Measurements from ENCODE around the gene BDKRB2. TPM values are rescaled to one million over a fixed set of nuclear protein-coding genes. Genes with fewer than 3 reads are reported as not detected.

BDKRB2 gene
- polyA plus RNA-seq, 2 donors: 8.2 to 15.1 TPM

- no peaks in the 10 kb centered on the region for H3K9me3 ChIP-seq (ENCODE audit: control insufficient read depth in 2 of 2, insufficient read depth in 1 of 2, low read depth in 1 of 2, low read length in 1 of 2)
- H3K27ac ChIP-seq (ENCODE audit: low read depth in 2 of 2, low read length in 1 of 2): no peak overlapping the region
- H3K36me3 ChIP-seq (ENCODE audit: control insufficient read depth in 2 of 2, insufficient read depth in 2 of 2, low read length in 1 of 2): no peaks in the 10 kb centered on the region
- H3K27me3 ChIP-seq (ENCODE audit: control insufficient read depth in 1 of 2, insufficient read depth in 2 of 2, low read length in 2 of 2): no peaks in the 10 kb centered on the region
- H3K4me3 ChIP-seq (ENCODE audit: low read depth in 1 of 2, low read length in 2 of 2): no peak overlapping the region
- 65 to 67% methylated on average over 7 of the region's 7 CpGs for WGBS, 2 donors
- peaks cover 0 to 20% of the 10 kb centered on the region in 2 donors for H3K4me1 ChIP-seq (ENCODE audit: control insufficient read depth in 2 of 2, insufficient read depth in 2 of 2, low read length in 1 of 2)
Observed at GRCh38 chr14:96221109-96221650, 16.5 kb downstream of the BDKRB2 start.

DNA sequence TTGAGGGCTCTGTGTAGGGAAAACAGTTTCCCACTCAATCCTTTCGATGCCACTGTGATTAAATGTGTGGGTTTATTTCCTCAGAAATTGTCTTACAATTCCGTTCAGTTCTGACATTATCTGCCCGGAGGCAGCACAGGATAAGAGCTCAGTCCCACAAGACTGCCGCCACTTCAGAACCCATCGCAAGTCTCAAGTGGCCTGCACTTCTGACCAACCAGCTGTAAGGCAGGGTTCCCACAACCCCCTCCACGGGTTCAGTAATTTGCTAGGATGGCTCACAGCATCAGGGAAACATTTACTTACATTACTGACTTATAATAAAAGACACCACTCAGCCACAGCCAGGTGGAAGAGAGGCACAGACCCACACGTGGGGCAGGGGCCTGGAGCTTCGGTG is 17.2 kb downstream of the BDKRB2 start:
- Histone ChIP-seq H3K4me3 (ENCODE audit: low read depth in 1 of 2, low read length in 2 of 2) (no peak overlapping the region), H3K4me1 (ENCODE audit: control insufficient read depth in 2 of 2, insufficient read depth in 2 of 2, low read length in 1 of 2) (peaks cover 0 to 20% of the 10 kb centered on the region in 2 donors), H3K27me3 (ENCODE audit: control insufficient read depth in 1 of 2, insufficient read depth in 2 of 2, low read length in 2 of 2) (no peaks in the 10 kb centered on the region), H3K9me3 (ENCODE audit: control insufficient read depth in 2 of 2, insufficient read depth in 1 of 2, low read depth in 1 of 2, low read length in 1 of 2) (no peaks in the 10 kb centered on the region), H3K36me3 (ENCODE audit: control insufficient read depth in 2 of 2, insufficient read depth in 2 of 2, low read length in 1 of 2) (no peaks in the 10 kb centered on the region), H3K27ac (ENCODE audit: low read depth in 2 of 2, low read length in 1 of 2) (no peak overlapping the region)
- 85 to 92% methylated on average over 8 of the region's 8 CpGs for WGBS, 2 donors

DNA sequence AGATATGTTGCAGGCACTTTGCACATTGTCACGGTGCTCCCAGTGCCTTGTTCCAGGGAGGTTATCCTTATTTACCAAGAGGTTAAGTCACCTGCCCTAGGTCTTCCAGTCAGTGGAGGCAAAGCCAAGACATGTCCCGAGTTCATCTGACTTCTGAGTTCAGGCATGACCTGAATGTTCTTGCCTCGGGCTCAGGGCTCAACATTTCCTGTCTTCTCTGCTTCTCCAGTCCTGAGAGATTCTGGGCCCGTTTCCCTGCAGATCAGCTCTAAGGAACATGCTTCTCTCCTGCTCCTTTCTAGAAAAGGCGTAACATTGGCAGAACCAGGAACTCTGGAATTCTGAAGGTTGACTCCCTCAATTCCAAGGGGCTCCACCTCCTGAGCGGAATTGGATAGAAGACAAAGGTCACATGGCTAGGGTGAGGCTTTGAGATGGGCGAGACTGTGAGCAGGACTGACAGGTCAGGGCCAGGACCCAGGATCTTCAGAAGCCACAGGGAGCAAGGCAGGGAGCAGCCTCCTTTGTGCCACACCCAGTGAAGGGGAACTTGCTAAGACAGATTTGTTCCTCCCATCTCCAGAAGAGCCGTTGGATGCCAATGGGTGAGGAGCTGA is 19.9 kb downstream of the BDKRB2 start:
- Histone ChIP-seq H3K36me3 (ENCODE audit: control insufficient read depth in 2 of 2, insufficient read depth in 2 of 2, low read length in 1 of 2) (peaks cover 0 to 2% of the 10 kb centered on the region in 2 donors), H3K4me3 (ENCODE audit: low read depth in 1 of 2, low read length in 2 of 2) (no peak overlapping the region), H3K27me3 (ENCODE audit: control insufficient read depth in 1 of 2, insufficient read depth in 2 of 2, low read length in 2 of 2) (no peaks in the 10 kb centered on the region), H3K27ac (ENCODE audit: low read depth in 2 of 2, low read length in 1 of 2) (peak overlapping the region; percentile 82 to 91), H3K4me1 (ENCODE audit: control insufficient read depth in 2 of 2, insufficient read depth in 2 of 2, low read length in 1 of 2) (peaks cover 0 to 20% of the 10 kb centered on the region in 2 donors), H3K9me3 (ENCODE audit: control insufficient read depth in 2 of 2, insufficient read depth in 1 of 2, low read depth in 1 of 2, low read length in 1 of 2) (no peaks in the 10 kb centered on the region)
- WGBS, 2 donors: 43 to 52% methylated on average over 8 of the region's 8 CpGs

- Histone ChIP-seq H3K9me3 (ENCODE audit: control insufficient read depth in 2 of 2, insufficient read depth in 1 of 2, low read depth in 1 of 2, low read length in 1 of 2) (no peaks in the 10 kb centered on the region), H3K4me1 (ENCODE audit: control insufficient read depth in 2 of 2, insufficient read depth in 2 of 2, low read length in 1 of 2) (peaks cover 0 to 20% of the 10 kb centered on the region in 2 donors), H3K27ac (ENCODE audit: low read depth in 2 of 2, low read length in 1 of 2) (peak overlapping the region; percentile 82 to 91), H3K4me3 (ENCODE audit: low read depth in 1 of 2, low read length in 2 of 2) (no peak overlapping the region), H3K36me3 (ENCODE audit: control insufficient read depth in 2 of 2, insufficient read depth in 2 of 2, low read length in 1 of 2) (peaks cover 0 to 2% of the 10 kb centered on the region in 2 donors), H3K27me3 (ENCODE audit: control insufficient read depth in 1 of 2, insufficient read depth in 2 of 2, low read length in 2 of 2) (no peaks in the 10 kb centered on the region)
- WGBS, 2 donors: 67 to 73% methylated on average over 5 of the region's 5 CpGs
Observed at GRCh38 chr14:96225213-96225612, 20.6 kb downstream of the BDKRB2 start.

GRCh38 chr14:96225745-96226151 is 21.1 kb downstream of the BDKRB2 start:
- H3K27ac ChIP-seq (ENCODE audit: low read depth in 2 of 2, low read length in 1 of 2): peak overlapping the region; percentile 82 to 91
- no peak overlapping the region for H3K4me3 ChIP-seq (ENCODE audit: low read depth in 1 of 2, low read length in 2 of 2)
- peaks cover 0 to 17% of the 10 kb centered on the region in 2 donors for H3K4me1 ChIP-seq (ENCODE audit: control insufficient read depth in 2 of 2, insufficient read depth in 2 of 2, low read length in 1 of 2)
- 23 to 36% methylated on average over 5 of the region's 5 CpGs for WGBS, 2 donors
- H3K27me3 ChIP-seq (ENCODE audit: control insufficient read depth in 1 of 2, insufficient read depth in 2 of 2, low read length in 2 of 2): no peaks in the 10 kb centered on the region
- H3K36me3 ChIP-seq (ENCODE audit: control insufficient read depth in 2 of 2, insufficient read depth in 2 of 2, low read length in 1 of 2): peaks cover 0 to 2% of the 10 kb centered on the region in 2 donors
- no peaks in the 10 kb centered on the region for H3K9me3 ChIP-seq (ENCODE audit: control insufficient read depth in 2 of 2, insufficient read depth in 1 of 2, low read depth in 1 of 2, low read length in 1 of 2)

DNA sequence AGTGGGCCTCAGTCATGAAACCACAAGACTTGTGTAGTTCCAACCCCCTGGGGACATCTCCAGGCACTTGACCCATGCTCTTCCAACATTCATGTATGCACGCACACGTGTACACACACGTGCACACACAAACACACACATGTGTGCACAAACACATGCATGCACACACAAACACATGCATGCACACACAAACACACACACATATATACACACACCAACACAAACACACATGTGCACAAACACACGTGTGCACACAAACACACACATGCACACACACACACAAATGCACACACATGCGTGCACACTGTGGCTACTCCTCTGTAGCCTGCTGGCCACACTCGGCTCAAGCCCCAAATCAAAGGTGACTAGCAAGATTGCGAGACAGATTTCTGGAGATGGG is 22.8 kb downstream of the BDKRB2 start:
- H3K4me3 ChIP-seq (ENCODE audit: low read depth in 1 of 2, low read length in 2 of 2): no peak overlapping the region
- no peak overlapping the region for H3K27ac ChIP-seq (ENCODE audit: low read depth in 2 of 2, low read length in 1 of 2)
- H3K9me3 ChIP-seq (ENCODE audit: control insufficient read depth in 2 of 2, insufficient read depth in 1 of 2, low read depth in 1 of 2, low read length in 1 of 2): no peaks in the 10 kb centered on the region
- H3K27me3 ChIP-seq (ENCODE audit: control insufficient read depth in 1 of 2, insufficient read depth in 2 of 2, low read length in 2 of 2): no peaks in the 10 kb centered on the region
- H3K36me3 ChIP-seq (ENCODE audit: control insufficient read depth in 2 of 2, insufficient read depth in 2 of 2, low read length in 1 of 2): peaks cover 0 to 2% of the 10 kb centered on the region in 2 donors
- peaks cover 0 to 12% of the 10 kb centered on the region in 2 donors for H3K4me1 ChIP-seq (ENCODE audit: control insufficient read depth in 2 of 2, insufficient read depth in 2 of 2, low read length in 1 of 2)
- 87 to 89% methylated on average over 7 of the region's 7 CpGs for WGBS, 2 donors

- H3K4me1 ChIP-seq (ENCODE audit: control insufficient read depth in 2 of 2, insufficient read depth in 2 of 2, low read length in 1 of 2): peaks cover 0 to 12% of the 10 kb centered on the region in 2 donors
- H3K4me3 ChIP-seq (ENCODE audit: low read depth in 1 of 2, low read length in 2 of 2): no peak overlapping the region
- H3K9me3 ChIP-seq (ENCODE audit: control insufficient read depth in 2 of 2, insufficient read depth in 1 of 2, low read depth in 1 of 2, low read length in 1 of 2): no peaks in the 10 kb centered on the region
- H3K36me3 ChIP-seq (ENCODE audit: control insufficient read depth in 2 of 2, insufficient read depth in 2 of 2, low read length in 1 of 2): peaks cover 0 to 8% of the 10 kb centered on the region in 2 donors
- peak overlapping the region in 1 of 2 donors; percentile 24 for H3K27ac ChIP-seq (ENCODE audit: low read depth in 2 of 2, low read length in 1 of 2)
- 77 to 82% methylated on average over 6 of the region's 6 CpGs for WGBS, 2 donors
- H3K27me3 ChIP-seq (ENCODE audit: control insufficient read depth in 1 of 2, insufficient read depth in 2 of 2, low read length in 2 of 2): no peaks in the 10 kb centered on the region
Observed at GRCh38 chr14:96229315-96229714, 24.7 kb downstream of the BDKRB2 start.

DNA sequence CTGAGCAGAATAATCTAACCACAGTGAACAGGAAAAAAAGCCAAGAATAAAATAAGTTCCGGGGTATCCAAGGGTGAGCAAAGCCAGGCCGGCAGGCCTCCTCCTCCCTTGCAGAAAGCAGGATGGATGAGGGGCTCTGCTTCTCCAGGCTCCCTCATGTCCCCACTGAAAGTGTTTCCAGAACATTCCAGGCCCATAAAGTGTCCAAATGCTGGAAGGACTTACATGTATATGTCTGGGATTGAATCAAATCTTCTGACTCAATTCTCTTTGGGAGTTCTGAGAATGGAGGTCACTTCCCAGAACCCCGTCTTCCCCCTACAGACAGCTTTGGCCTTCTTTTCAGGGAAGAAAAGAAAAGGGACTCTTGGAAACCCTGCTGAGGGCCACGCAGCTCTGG is 26.4 kb downstream of the BDKRB2 start:
- Histone ChIP-seq H3K4me3 (ENCODE audit: low read depth in 1 of 2, low read length in 2 of 2) (no peak overlapping the region), H3K27ac (ENCODE audit: low read depth in 2 of 2, low read length in 1 of 2) (no peak overlapping the region), H3K9me3 (ENCODE audit: control insufficient read depth in 2 of 2, insufficient read depth in 1 of 2, low read depth in 1 of 2, low read length in 1 of 2) (no peaks in the 10 kb centered on the region), H3K27me3 (ENCODE audit: control insufficient read depth in 1 of 2, insufficient read depth in 2 of 2, low read length in 2 of 2) (no peaks in the 10 kb centered on the region), H3K36me3 (ENCODE audit: control insufficient read depth in 2 of 2, insufficient read depth in 2 of 2, low read length in 1 of 2) (peaks cover 0 to 10% of the 10 kb centered on the region in 2 donors), H3K4me1 (ENCODE audit: control insufficient read depth in 2 of 2, insufficient read depth in 2 of 2, low read length in 1 of 2) (peaks cover 0 to 1% of the 10 kb centered on the region in 2 donors)
- 76 to 83% methylated on average over 4 of the region's 4 CpGs for WGBS, 2 donors

DNA sequence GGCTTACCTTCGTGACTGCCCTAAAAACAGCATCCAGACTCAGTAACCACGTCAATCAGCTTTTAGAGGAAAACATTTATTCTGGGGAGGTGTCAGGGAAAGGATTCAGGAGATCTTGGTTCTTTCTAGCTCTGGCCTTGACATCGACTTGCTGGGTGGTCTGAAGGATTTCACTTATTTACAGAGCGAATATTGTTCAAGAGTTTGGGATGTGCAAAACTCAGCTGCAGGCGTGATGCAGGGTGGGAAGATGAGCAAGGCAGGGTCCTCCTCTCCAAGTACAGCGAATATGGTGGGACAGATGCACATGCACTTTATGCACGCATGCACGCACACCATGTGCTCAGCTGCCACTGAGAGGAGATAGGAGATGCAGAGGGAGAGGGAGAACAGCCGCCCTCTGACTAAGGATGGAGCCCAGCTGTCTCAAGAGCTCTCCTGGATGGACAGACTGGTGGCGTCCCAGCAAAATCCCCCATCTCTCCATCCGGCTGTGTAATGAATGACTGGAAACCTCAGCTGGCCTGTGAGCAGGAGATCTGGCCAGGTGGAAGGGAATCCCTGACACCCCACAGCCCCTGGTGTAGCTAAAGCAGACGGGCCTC is 27.0 kb downstream of the BDKRB2 start:
- Histone ChIP-seq H3K4me3 (ENCODE audit: low read depth in 1 of 2, low read length in 2 of 2) (no peak overlapping the region), H3K27me3 (ENCODE audit: control insufficient read depth in 1 of 2, insufficient read depth in 2 of 2, low read length in 2 of 2) (no peaks in the 10 kb centered on the region), H3K27ac (ENCODE audit: low read depth in 2 of 2, low read length in 1 of 2) (no peak overlapping the region), H3K4me1 (ENCODE audit: control insufficient read depth in 2 of 2, insufficient read depth in 2 of 2, low read length in 1 of 2) (no peaks in the 10 kb centered on the region), H3K9me3 (ENCODE audit: control insufficient read depth in 2 of 2, insufficient read depth in 1 of 2, low read depth in 1 of 2, low read length in 1 of 2) (no peaks in the 10 kb centered on the region), H3K36me3 (ENCODE audit: control insufficient read depth in 2 of 2, insufficient read depth in 2 of 2, low read length in 1 of 2) (peaks cover 0 to 10% of the 10 kb centered on the region in 2 donors)
- WGBS, 2 donors: 82 to 86% methylated on average over 12 of the region's 12 CpGs
